LNCAP (cell line): ENCODE results near the gene TMTC1.

Experiments
- CTCF ChIP-seq: fragments of 450-650 bp; IDR thresholded peaks from 2 replicates; pipeline ENCODE4 v1.5.1; 2017; ENCODE audit warnings: mild to moderate bottlenecking

The TMTC1 gene

DNA sequence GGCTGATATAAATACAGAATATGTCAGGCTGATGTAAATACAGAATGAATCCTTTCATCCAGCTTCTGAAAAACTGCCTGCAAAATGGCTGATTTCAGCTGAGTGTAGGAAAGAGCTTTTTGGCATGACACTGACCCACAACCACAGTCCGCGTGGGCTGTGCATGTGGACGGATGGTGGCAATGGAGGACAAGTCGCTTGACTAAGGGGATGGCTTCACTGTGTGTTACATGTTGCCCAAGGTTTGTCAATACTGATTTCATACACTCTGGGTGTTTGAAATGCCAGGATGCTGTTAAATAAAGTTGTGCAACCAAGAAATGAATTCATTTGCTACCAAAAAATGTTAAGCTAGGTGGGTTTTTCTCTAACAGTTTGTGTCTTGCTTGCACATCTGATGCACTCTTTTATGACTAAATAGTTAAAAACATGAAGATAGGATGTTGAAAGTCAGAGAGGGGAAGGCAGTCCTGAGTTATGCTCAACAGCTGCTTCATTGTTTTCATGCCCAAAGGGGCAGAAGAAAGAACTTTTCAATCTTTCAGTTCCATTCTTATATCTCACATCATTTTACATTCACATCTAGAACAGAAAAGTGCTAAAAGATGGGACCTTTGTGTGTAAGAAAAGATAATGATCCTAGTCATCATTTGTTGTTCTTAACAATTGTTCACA, 249.8 kb downstream of the TMTC1 start:
- TF ChIP-seq CTCF, result no peak

DNA sequence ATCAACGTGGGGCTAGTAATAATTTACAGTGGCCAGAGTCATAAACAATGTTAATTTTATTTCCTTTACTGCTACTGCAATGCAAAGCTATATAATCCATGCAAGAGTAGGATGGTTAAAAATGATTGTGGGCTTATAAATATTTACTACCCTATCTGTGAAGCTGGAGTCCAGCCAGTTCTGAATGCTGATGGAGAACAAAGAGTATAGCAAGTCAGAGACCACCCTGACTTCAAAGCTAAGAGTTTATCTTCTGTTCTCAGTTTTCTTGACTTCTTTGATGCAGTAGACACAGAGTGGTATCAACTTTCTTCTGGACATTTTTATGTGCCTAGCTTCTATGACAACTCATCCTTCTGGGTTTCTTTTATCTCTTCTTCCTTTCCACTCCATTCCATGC, 252.3 kb downstream of the TMTC1 start:
- TF ChIP-seq CTCF, result no peak

- TF ChIP-seq CTCF, result no peak
Observed at GRCh38 chr12:29530436-29530835, 253.3 kb downstream of the TMTC1 start.

DNA sequence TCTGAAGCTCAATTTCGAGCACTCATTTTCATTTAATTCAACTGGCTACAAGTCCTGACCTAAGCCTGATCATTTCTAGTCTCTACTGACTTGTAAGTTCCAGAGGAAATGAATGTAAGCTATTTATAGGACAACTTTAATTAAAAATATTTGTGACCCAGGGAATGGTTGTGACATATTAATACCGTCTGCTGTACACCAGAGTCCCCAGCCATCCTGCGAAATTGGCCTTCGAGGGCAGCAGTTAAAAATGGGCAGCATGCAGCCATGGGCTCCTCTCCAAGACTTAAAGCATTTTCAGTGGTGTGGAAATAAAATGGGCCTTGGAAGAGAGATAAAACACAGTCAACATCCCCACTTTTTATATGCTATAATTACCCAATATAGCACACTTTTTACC, 255.6 kb downstream of the TMTC1 start:
- no peak for TF ChIP-seq CTCF

DNA sequence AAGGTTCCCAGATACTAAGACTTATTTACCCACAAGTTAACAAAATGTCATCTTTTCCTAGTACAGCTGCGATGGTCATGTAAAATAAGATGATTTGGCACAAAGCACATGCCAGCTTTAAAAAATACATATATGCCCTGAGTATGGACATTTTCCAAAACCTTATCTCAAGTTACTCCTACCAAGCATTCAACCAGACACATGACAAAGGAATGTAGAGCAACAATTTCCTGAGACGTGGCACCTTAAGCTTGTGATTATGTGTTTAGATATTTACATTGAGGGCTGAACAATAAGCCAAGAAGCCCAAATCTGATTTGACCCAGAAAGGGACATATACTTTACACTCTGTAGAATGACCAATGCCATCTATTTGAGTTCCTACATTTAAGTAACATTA, 261.8 kb downstream of the TMTC1 start:
- TF ChIP-seq CTCF, result no peak

GRCh38 chr12:29519585-29520182, 264.1 kb downstream of the TMTC1 start:
- peak; percentile 66 for TF ChIP-seq CTCF

- TF ChIP-seq CTCF, result no peak
Observed at GRCh38 chr12:29518407-29518806, 265.3 kb downstream of the TMTC1 start.
